CD4-positive, CD25-positive, alpha-beta regulatory T cell (primary cell): ENCODE measurements around the gene AFM. TPM values are rescaled to one million over a fixed set of nuclear protein-coding genes. Genes with fewer than 3 reads are reported as not detected.

Experiments used
- ATAC-seq, 2 donors: fragments of 150-1000 bp; cut with Tn5 transposase; one replicate each; pipeline ENCODE4 v1.10.0; 2021; ENCODE audit warnings: low read depth in 2 of 2, moderate number of reproducible peaks in 2 of 2, moderate library complexity in 1 of 2
- DNase-seq, 3 donors: peaks; one replicate each; pipeline versions ENCODE4 v3.0.0 to v3.0.0-alpha.2; 2012 to 2022; ENCODE audit warnings: mixed read lengths in 1 of 3
- H3K27ac ChIP-seq: one replicate; pipeline ENCODE4 v1.7.0; 2013; ENCODE audit warnings: mild to moderate bottlenecking, low read length; ENCODE audit not compliant: insufficient read depth, poor library complexity, severe bottlenecking
- H3K27me3 ChIP-seq: one replicate; pipeline ENCODE4 v1.7.0; 2013; ENCODE audit warnings: low read length; ENCODE audit not compliant: control insufficient read depth, insufficient read depth
- H3K36me3 ChIP-seq: one replicate; pipeline ENCODE4 v1.7.0; 2013; ENCODE audit warnings: mild to moderate bottlenecking, low read length, moderate library complexity; ENCODE audit not compliant: control insufficient read depth, insufficient read depth
- H3K4me1 ChIP-seq: 2 replicates; pipeline ENCODE4 v1.7.0; 2013; ENCODE audit warnings: mild to moderate bottlenecking, low read length; ENCODE audit not compliant: insufficient read depth, control insufficient read depth, poor library complexity, severe bottlenecking
- H3K4me3 ChIP-seq: one replicate; pipeline ENCODE4 v1.7.0; 2013; ENCODE audit warnings: low read depth, mild to moderate bottlenecking, low read length, moderate library complexity
- H3K9me3 ChIP-seq, 2 experiments: 1 replicate in 1 of 2; 2 replicates in 1 of 2; pipeline ENCODE4 v1.7.0; 2013; ENCODE audit warnings: low read length in 2 of 2, mild to moderate bottlenecking in 1 of 2, moderate library complexity in 1 of 2; ENCODE audit not compliant: control insufficient read depth in 2 of 2
- H3K27ac Mint-ChIP-seq, 3 donors: one replicate each; pipeline ENCODE4 v1.8.0; 2020 to 2022; ENCODE audit warnings: mild to moderate bottlenecking in 3 of 3, mixed read lengths in 3 of 3, moderate library complexity in 2 of 3
- H3K27me3 Mint-ChIP-seq: one replicate; pipeline ENCODE4 v1.8.0; 2022; ENCODE audit warnings: mild to moderate bottlenecking, mixed read lengths
- H3K36me3 Mint-ChIP-seq: one replicate; pipeline ENCODE4 v1.8.0; 2020; ENCODE audit warnings: mixed read lengths
- H3K4me1 Mint-ChIP-seq, 4 donors: one replicate each; pipeline ENCODE4 v1.8.0; 2020 to 2022; ENCODE audit warnings: mixed read lengths in 4 of 4, mild to moderate bottlenecking in 1 of 4
- H3K4me3 Mint-ChIP-seq, 4 donors: one replicate each; pipeline ENCODE4 v1.8.0; 2020 to 2022; ENCODE audit warnings: mild to moderate bottlenecking in 4 of 4, mixed read lengths in 4 of 4, moderate library complexity in 3 of 4
- H3K9me3 Mint-ChIP-seq, 7 donors: one replicate each; pipeline ENCODE4 v1.8.0; 2020 to 2022; ENCODE audit warnings: mixed read lengths in 7 of 7, mild to moderate bottlenecking in 3 of 7, moderate library complexity in 2 of 7
- polyA plus RNA-seq, 4 donors: library from polyadenylated mRNA; unstranded; fragments of 300-500 nt; fragmentation: Illumina TruSeq; gene quantifications; one replicate each; pipeline ENCODE4 v1.2.3, GENCODE V29; 2021
- total RNA-seq: library from RNA; stranded (reverse); gene quantifications from one replicate; pipeline ENCODE4 v1.2.3, GENCODE V29; 2022

AFM gene
- total and polyA plus RNA-seq, 5 donors from 2014 or later: not detected

DNA sequence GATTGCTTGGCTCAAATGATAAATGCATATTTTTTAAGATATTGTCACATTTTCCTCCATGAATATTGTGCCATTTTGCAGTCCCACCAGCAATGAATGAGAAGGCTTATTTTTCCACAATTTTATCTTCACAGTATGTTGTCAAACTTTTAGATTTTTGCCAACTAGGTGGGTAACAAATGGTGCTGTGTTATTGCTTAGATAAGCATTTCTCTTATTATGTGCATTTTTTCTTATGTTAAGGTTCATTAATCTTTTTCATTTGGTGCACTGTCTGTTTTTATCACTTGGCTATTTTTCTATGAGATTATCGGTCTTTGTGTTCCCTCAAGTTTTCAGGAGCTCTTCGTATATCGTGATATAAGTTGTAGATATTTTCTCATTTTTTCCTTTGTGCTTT lies 13.4 kb upstream of the AFM start:
- Mint-ChIP-seq H3K4me1 (no peaks in the 10 kb centered on the region), H3K27me3 (peaks cover 7% of the 10 kb centered on the region), H3K4me3 (no peak overlapping the region), H3K36me3 (no peaks in the 10 kb centered on the region), H3K27ac (no peak overlapping the region), H3K9me3 (peaks cover 0 to 5% (median 3%) of the 10 kb centered on the region in 7 donors)
- ATAC-seq (no peak), DNase-seq (no peak)
- H3K27ac ChIP-seq: no peak overlapping the region
- no peak overlapping the region for H3K4me3 ChIP-seq
- H3K36me3 ChIP-seq: no peaks in the 10 kb centered on the region
- H3K27me3 ChIP-seq: no peaks in the 10 kb centered on the region
- H3K9me3 ChIP-seq: no peaks in the 10 kb centered on the region
- no peaks in the 10 kb centered on the region for H3K4me1 ChIP-seq

DNA sequence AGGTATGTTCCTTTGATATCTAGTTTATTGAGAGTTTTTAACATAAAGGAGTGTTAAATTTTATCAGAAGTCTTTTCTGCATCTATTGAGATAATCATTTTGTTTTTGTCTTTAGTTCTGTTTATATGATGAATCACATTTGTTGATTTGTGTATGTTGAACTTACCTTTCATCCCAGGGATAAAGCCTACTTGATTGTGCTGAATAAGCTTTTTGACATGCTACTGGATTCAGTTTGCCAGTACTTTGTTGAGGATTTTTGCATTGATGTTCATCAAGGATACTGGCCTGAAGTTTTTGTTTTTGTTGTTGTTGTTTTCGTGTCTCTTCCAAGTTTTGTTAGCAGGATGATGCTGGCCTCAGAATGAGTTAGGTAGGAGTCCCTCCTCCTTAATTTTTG lies 10.8 kb upstream of the AFM start:
- Histone ChIP-seq H3K9me3 (no peaks in the 10 kb centered on the region), H3K4me3 (no peak overlapping the region), H3K27ac (no peak overlapping the region), H3K4me1 (no peaks in the 10 kb centered on the region), H3K36me3 (no peaks in the 10 kb centered on the region), H3K27me3 (no peaks in the 10 kb centered on the region)
- no peaks in the 10 kb centered on the region for H3K4me1 Mint-ChIP-seq
- DNase-seq (no peak), ATAC-seq (no peak)
- H3K9me3 Mint-ChIP-seq: peaks cover 0 to 9% (median 4%) of the 10 kb centered on the region in 7 donors
- no peak overlapping the region for H3K4me3 Mint-ChIP-seq
- H3K27me3 Mint-ChIP-seq: no peaks in the 10 kb centered on the region
- H3K27ac Mint-ChIP-seq: no peak overlapping the region
- H3K36me3 Mint-ChIP-seq: no peaks in the 10 kb centered on the region

DNA sequence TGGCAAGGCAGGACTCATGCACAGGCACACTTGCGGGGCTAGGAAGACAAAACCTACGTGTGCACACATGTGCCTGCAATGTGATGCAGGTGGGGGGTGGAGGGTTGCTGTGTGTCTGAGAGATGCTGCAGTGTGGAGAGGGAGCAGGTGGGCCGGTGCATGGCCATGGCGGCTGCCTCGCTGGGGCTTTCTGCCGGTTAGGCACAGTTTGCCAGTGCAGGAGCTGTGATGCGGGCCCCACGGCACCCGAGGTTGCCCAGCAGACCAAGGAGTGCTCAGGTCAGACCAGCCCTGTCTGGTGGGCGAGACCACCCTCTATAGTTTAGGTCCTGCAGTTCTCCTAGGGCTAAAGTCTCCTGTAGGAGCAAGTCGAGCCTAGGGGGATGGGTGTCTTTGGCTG lies 4.4 kb upstream of the AFM start:
- Histone ChIP-seq H3K27me3 (no peaks in the 10 kb centered on the region), H3K27ac (no peak overlapping the region), H3K36me3 (no peaks in the 10 kb centered on the region), H3K4me1 (no peaks in the 10 kb centered on the region), H3K9me3 (no peaks in the 10 kb centered on the region), H3K4me3 (no peak overlapping the region)
- Mint-ChIP-seq H3K9me3 (peaks cover 0 to 9% (median 3%) of the 10 kb centered on the region in 7 donors), H3K4me3 (no peak overlapping the region), H3K4me1 (no peaks in the 10 kb centered on the region), H3K36me3 (no peaks in the 10 kb centered on the region), H3K27ac (no peak overlapping the region), H3K27me3 (no peaks in the 10 kb centered on the region)
- ATAC-seq (no peak), DNase-seq (no peak)

DNA sequence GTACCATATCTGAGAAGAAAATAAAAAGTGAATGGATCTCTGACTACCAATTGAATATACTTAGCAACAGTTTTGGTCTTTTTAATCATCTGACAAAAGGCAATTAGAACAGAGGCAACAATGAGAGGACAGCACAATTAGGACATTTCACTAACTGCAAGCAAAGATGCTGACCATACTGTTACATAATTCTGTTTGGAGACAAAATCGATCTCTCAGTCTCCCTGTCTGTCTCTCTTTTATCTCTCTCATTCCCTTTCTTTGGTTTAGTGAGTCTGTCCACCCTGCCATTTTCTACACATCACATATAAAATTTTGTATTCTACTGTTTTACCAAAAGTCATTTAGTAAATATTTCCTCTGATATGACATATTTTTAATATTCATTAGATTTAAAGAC lies 2.2 kb upstream of the AFM start:
- DNase-seq: no peak
- Mint-ChIP-seq H3K36me3 (no peaks in the 10 kb centered on the region), H3K4me1 (no peaks in the 10 kb centered on the region)

DNA sequence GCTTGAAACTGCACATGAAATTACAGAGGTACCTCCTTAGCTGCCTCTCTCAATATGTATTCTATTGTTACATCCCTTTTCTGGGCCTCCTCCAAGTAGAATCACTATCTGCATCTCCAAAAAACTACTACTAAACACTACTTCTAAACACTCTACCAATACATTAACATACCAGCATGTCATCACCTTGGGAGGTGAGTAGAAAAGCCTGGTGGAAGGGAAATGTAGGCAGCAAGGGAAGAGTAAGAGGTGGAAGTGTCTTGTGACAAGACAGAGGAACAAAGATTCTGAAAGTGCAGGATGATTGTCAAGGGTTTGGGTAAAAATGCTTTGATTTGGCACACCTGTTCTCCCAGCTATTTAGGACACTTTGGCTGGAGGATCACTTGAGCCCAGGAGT lies 3.5 kb downstream of the AFM start:
- Histone ChIP-seq H3K4me3 (no peak overlapping the region), H3K27ac (no peak overlapping the region), H3K27me3 (no peaks in the 10 kb centered on the region), H3K4me1 (no peaks in the 10 kb centered on the region), H3K9me3 (no peaks in the 10 kb centered on the region), H3K36me3 (no peaks in the 10 kb centered on the region)
- DNase-seq (no peak), ATAC-seq (no peak)
- Mint-ChIP-seq H3K27ac (no peak overlapping the region), H3K36me3 (no peaks in the 10 kb centered on the region), H3K4me1 (no peaks in the 10 kb centered on the region), H3K27me3 (no peaks in the 10 kb centered on the region), H3K4me3 (no peak overlapping the region), H3K9me3 (peaks cover 0 to 3% (median 0%) of the 10 kb centered on the region in 7 donors)

More for the DNA sequence above, 2.2 kb upstream of the AFM start:
- H3K4me3 ChIP-seq: no peak overlapping the region
- H3K4me1 ChIP-seq: no peaks in the 10 kb centered on the region
- H3K27ac Mint-ChIP-seq: no peak overlapping the region
- no peaks in the 10 kb centered on the region for H3K9me3 ChIP-seq
- H3K27ac ChIP-seq: no peak overlapping the region
- no peaks in the 10 kb centered on the region for H3K36me3 ChIP-seq
- no peak overlapping the region for H3K4me3 Mint-ChIP-seq
- H3K27me3 Mint-ChIP-seq: no peaks in the 10 kb centered on the region
- ATAC-seq: no peak
- peaks cover 0 to 8% (median 0%) of the 10 kb centered on the region in 7 donors for H3K9me3 Mint-ChIP-seq
- H3K27me3 ChIP-seq: no peaks in the 10 kb centered on the region

DNA sequence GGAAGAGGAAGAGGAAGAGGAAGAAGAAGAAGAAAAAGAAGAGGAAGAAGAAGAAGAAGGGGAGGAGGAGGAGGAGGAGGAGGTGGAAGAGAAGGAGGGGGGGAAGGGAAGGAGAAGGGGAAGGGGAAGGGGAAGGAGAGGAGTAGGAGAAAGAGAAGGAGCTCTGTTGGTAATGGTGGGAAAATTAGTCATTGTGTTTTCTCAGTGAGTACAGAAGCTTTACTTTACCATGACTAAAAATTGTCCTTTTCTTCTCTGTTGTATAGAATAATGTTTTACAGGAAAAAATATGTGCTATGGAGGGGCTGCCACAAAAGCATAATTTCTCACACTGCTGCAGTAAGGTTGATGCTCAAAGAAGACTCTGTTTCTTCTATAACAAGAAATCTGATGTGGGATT lies 4.1 kb downstream of the AFM start:
- no peaks in the 10 kb centered on the region for H3K36me3 Mint-ChIP-seq
- Histone ChIP-seq H3K4me1 (no peaks in the 10 kb centered on the region), H3K27ac (no peak overlapping the region), H3K27me3 (no peaks in the 10 kb centered on the region), H3K9me3 (no peaks in the 10 kb centered on the region), H3K36me3 (no peaks in the 10 kb centered on the region), H3K4me3 (no peak overlapping the region)
- DNase-seq (no peak), ATAC-seq (no peak)
- H3K4me1 Mint-ChIP-seq: no peaks in the 10 kb centered on the region
- H3K27ac Mint-ChIP-seq: no peak overlapping the region
- H3K27me3 Mint-ChIP-seq: no peaks in the 10 kb centered on the region
- no peak overlapping the region for H3K4me3 Mint-ChIP-seq
- peaks cover 0 to 3% (median 0%) of the 10 kb centered on the region in 7 donors for H3K9me3 Mint-ChIP-seq

DNA sequence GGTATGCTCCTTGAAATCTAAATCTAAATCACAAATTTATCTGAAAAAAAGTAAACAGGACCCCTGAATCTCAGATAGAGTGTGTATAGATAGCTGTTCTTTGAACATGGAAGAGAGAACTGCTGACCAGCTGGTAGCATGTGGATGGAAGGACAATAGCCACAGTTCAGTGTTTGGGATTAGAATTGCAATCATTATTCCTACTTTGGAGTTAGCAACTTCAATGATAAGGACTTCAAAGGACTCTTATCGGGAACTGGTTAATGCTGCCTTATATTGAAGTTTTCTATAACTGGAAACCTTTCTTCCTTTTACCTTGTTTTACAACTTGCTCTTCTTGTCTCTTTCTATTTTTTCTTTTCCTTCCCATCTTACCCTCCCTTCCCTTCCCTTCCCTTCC lies 5.0 kb downstream of the AFM start:
- no peaks in the 10 kb centered on the region for H3K4me1 Mint-ChIP-seq
- H3K27ac Mint-ChIP-seq: no peak overlapping the region
- H3K27me3 Mint-ChIP-seq: no peaks in the 10 kb centered on the region

DNA sequence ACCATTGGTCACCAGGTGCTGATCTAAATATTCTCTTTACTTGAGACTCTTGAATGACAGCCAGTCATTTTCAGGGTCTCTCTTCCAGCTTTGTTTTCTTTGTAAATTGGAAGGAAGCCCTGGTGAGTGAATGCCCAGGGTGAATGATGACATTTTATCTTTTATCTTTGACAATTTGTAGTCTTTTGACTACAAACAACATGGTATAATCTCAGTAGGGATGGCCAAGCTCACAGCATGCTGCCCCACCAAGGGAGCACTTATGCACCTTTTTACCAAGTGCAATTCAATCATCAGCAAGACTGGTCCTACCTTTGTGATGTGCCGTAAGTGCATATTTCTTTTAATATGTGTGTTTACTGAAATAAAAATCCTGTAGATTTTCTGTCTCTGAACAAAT lies 5.7 kb downstream of the AFM start:
- Mint-ChIP-seq H3K4me1 (no peaks in the 10 kb centered on the region), H3K9me3 (peaks cover 0 to 3% (median 0%) of the 10 kb centered on the region in 7 donors), H3K4me3 (no peak overlapping the region), H3K36me3 (no peaks in the 10 kb centered on the region), H3K27me3 (no peaks in the 10 kb centered on the region), H3K27ac (no peak overlapping the region)
- DNase-seq (no peak), ATAC-seq (no peak)
- H3K27ac ChIP-seq: no peak overlapping the region
- no peaks in the 10 kb centered on the region for H3K4me1 ChIP-seq
- no peaks in the 10 kb centered on the region for H3K27me3 ChIP-seq
- H3K36me3 ChIP-seq: no peaks in the 10 kb centered on the region
- no peak overlapping the region for H3K4me3 ChIP-seq
- H3K9me3 ChIP-seq: no peaks in the 10 kb centered on the region

More for the DNA sequence above, 5.0 kb downstream of the AFM start:
- ATAC-seq: no peak
- Mint-ChIP-seq H3K36me3 (no peaks in the 10 kb centered on the region), H3K9me3 (peaks cover 0 to 3% (median 0%) of the 10 kb centered on the region in 7 donors), H3K4me3 (no peak overlapping the region)
- Histone ChIP-seq H3K27me3 (no peaks in the 10 kb centered on the region), H3K4me3 (no peak overlapping the region), H3K4me1 (no peaks in the 10 kb centered on the region), H3K36me3 (no peaks in the 10 kb centered on the region), H3K27ac (no peak overlapping the region), H3K9me3 (no peaks in the 10 kb centered on the region)
- DNase-seq: no peak
